IPS-NIHi7 (cell line): ENCODE data around the gene ACAT1.
"Not testable (repeated sequence)": the region's sequence is repeated elsewhere in the genome, so short reads cannot be mapped to it uniquely, and the experiment has no call there.

Experiments
- DNase-seq: peaks from one replicate; pipeline ENCODE4 v3.0.0; 2012; ENCODE audit warnings: mixed read lengths; ENCODE audit errors: extremely low spot score

The ACAT1 gene

GRCh38 chr11:108121274-108122155 lies at the start of gene ACAT1:
Gene ACAT1 (plus strand): TSS chr11:108121567. CDS start chr11:108121607, 40 bp downstream.
- peak; percentile 97 for DNase-seq

DNA sequence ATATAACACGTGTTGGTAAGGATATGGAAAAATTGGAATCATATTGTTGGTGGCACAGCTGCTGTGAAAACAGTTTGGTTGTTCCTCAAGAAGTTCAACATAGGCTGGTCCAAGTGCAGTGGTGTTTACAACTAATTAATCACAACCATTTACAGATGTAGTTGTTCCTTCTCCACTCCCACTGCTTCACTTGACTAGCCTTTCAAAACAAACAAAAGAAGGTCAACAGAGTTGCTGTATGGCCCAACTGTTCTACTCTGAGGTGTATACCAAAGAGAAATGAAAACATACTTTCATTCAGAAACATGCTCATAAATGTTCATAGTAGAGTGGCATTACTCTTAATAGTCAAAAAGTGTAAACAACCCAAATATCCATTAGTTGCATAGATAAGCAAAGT lies 36.6 kb upstream of the ACAT1 start:
- no peak for DNase-seq

DNA sequence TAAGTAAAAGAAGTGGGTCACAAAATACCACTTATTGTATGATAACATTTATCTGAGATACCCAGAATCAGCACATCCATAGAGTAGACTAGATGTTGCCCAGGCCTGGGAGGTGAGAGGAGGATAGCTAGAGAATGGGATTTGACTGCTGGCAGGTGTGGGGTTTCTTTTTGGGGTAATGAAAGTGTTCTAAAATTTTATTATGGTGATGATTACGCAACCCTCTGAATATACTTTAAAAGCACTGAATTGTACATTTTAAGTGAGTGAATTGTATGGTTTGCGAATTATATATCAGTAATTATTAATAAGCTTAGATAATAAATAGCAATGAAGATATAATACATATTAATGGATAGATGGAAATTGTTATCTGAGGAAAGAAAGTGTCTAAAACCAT lies 35.7 kb upstream of the ACAT1 start:
- DNase-seq, result no peak

GRCh38 chr11:108092134-108092533 lies 29.2 kb upstream of the ACAT1 start:
- DNase-seq, result no peak

DNA sequence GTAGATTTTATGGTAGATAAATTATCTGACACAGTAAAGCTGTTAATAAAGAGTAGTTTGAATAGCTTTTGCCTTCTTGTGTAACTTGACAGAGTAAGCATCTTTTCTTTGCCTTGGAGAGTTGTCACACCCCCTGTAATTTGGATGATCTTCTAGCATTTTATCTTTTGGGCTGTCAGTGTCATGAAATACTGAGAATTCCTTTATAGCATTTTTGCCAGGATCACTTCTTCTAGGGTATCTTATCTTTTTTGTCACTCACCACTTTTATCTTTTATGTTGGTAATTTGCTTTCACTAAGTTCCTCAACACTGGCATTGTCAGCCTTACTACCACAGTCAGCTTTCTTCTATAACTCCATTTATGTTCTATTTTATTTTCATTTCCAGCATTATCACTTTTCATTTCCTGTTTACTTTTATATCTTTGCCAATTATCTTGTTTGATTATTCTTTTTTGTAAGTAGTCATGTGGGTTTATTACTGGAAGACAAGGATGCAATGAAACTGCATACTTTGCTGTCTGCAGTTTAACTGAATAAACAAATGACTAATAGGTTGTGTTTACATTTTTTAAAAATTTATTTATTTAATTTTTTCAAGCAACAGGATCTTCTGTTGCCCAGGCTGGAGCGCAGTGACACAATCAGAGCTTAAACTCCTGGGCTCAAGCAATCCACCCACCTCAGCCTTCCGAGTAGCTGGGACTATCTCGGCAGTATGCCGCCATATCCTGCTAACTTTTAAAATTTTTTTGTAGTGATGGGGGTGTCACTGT lies 28.1 kb upstream of the ACAT1 start:
- no peak for DNase-seq

- no peak for DNase-seq
These were observed 24.2 kb upstream of the ACAT1 start for GRCh38 chr11:108097179-108097578.

GRCh38 chr11:108101090-108101775 lies 20.1 kb upstream of the ACAT1 start:
- DNase-seq, result no peak

DNA sequence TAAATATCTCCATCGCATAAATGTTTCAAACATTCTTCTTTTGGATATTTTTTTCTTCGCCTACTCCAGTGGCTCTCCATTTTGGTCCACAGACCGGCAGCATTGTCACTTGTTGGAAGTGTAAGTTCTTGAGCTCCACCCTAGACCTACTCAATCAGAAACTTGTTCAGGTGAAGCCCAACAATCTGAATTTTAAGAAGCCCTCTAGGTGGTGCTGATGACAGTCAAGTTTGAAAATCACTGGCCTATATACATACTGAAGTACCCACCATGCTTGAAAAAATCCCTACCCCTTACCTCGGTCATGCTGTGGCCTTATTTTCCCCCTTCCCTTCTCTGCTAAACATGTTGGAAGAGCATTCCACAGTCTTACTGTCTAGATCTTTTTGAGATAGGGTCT lies 10.2 kb upstream of the ACAT1 start:
- no peak for DNase-seq

DNA sequence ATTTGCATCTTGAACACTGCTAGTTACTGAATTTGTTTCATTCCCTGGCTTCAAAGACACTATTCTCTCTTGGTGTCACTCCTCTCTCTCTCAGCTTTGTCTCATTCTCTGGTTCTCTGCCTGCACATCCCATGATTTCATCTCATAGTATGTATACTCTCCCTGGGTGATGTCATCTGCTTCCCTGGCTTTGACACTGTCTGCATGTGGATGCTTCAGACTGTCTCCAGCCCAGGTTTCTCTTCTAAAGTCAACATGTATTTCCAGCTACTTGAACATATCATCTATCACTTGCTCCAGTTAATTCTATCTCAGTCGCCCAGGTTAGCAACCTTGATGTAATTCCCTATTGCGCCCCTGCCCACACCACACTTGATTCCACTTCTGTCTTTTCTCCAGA lies 9.3 kb upstream of the ACAT1 start:
- DNase-seq, result no peak

DNA sequence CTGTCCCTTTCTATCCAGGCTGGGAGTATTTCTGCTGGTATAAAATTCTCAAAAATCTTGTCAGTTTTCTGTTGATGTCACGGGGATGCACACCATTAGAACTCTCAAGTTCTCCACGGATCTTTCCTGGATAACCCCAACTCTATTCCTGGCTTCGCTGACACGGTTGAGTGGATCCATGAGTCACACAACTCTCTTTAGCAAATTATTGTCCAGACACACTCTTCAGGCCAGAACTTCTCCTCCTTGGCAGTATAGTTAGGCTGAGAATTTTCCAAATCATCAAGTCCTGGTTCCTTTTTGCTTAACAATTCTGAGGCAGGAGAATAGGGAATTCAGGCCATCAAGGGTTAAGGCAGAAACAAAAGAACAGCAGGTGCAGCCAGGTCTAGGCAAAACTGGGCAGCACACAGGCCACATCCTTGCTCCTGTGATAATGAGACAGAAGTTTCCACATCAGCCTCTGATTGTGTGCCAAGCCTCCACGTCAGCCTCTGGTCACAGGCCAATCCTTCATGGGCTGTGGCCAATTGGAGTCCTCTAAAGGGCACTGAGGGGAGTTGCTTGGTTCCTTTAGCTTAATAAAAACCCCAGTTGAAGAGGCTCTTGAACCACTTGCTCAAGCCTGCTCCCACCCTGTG lies 5.7 kb upstream of the ACAT1 start:
- no peak for DNase-seq

- DNase-seq, result peak; percentile 30
These were observed 3.5 kb upstream of the ACAT1 start for GRCh38 chr11:108117746-108118371.

DNA sequence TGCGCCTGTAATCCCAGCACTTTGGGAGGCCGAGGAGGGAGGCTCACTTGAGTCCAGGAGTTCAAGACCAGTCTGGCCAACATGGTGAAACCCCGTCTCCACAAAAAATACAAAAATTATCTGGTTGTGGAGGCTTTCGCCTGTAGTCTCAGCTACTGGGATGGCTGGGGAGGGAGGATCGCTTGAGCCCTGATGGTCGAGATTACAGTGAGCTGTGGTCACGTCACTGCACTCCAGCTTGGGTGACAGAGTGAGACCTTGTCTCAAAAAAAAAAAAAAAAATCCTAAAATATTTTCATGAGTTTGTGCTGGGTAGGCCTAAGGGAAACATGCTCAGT lies 462 bp upstream of the ACAT1 start:
- not testable (repeated sequence) for DNase-seq

GRCh38 chr11:108122166-108122628 lies 830 bp downstream of the ACAT1 start:
- no peak for DNase-seq

DNA sequence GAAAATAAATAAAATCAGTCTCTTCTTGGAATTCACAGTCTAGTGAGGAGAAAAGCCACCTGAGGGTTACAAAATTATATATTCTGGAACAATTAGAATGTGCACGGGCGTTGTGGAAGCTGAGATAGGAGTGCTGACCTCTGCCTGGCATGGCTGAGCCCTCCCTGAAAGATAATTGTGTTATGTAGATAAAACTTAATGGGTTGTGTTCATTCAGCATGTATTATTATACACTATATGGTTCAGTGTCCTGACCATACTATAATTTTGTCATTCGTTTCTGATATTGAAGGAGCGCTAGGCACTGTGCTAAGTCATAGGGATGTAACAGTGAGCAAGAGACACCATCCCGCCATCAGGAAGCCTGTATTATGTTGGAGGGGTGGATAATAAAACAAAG lies 3.7 kb downstream of the ACAT1 start:
- no peak for DNase-seq

- no peak for DNase-seq
These were observed 7.4 kb downstream of the ACAT1 start for GRCh38 chr11:108128772-108129171.

GRCh38 chr11:108131993-108132392 lies 10.6 kb downstream of the ACAT1 start:
- DNase-seq, result no peak

- not testable (repeated sequence) for DNase-seq
These were observed 11.7 kb downstream of the ACAT1 start for GRCh38 chr11:108132993-108133538.

- DNase-seq, result no peak
These were observed 14.6 kb downstream of the ACAT1 start for GRCh38 chr11:108135845-108136544.

- DNase-seq, result no peak
These were observed 15.8 kb downstream of the ACAT1 start for GRCh38 chr11:108137212-108137611.

GRCh38 chr11:108142304-108142703 lies 20.9 kb downstream of the ACAT1 start:
- no peak for DNase-seq
